Prostate gland (tissue), 2 donors: Measurements from ENCODE around the gene DAPK1. TPM values are rescaled to one million over a fixed set of nuclear protein-coding genes. Genes with fewer than 3 reads are reported as not detected.

Experiments used
- DNase-seq: peaks from one replicate; pipeline ENCODE4 v3.0.0-alpha.2; 2019; ENCODE audit warnings: low spot score
- H3K27ac ChIP-seq, 2 donors: fragments of 200-600 bp; sonication (generic); 2 replicates each; pipeline ENCODE4 v1.5.1; 2017 to 2019
- H3K27me3 ChIP-seq: fragments of 200-600 bp; sonication (generic); replicated peaks from 2 replicates; pipeline ENCODE4 v1.5.1; 2019; ENCODE audit not compliant: insufficient read depth
- H3K36me3 ChIP-seq, 2 donors: fragments of 200-600 bp; sonication (generic); 1 replicate in 1 of 2; 2 replicates in 1 of 2; pipeline versions ENCODE4 v1.5.1 to v1.8.1; 2017 to 2019
- H3K4me1 ChIP-seq: fragments of 200-600 bp; sonication (generic); replicated peaks from 2 replicates; pipeline ENCODE4 v1.5.1; 2019
- H3K4me3 ChIP-seq, 2 donors: fragments of 200-600 bp; sonication (generic); 2 replicates each; pipeline ENCODE4 v1.5.1; 2017 to 2019
- H3K9me3 ChIP-seq: fragments of 200-600 bp; sonication (generic); 2 replicates; pipeline ENCODE4 v1.5.1; 2017
- CTCF ChIP-seq, 4 experiments: fragments of 200-600 bp in 2 of 4; fragments of 450-650 bp in 2 of 4; sonication (generic) in 2 of 4; IDR thresholded peaks; 1 replicate in 3 of 4; 2 replicates in 1 of 4; pipeline ENCODE4 v1.5.1; 2016 to 2019; ENCODE audit warnings: antibody characterized with exemption in 4 of 4, mild to moderate bottlenecking in 2 of 4, moderate library complexity in 2 of 4
- POLR2A ChIP-seq: fragments of 450-650 bp; IDR thresholded peaks from one replicate; pipeline ENCODE4 v1.6.1; 2016; ENCODE audit warnings: antibody characterized with exemption, mild to moderate bottlenecking
- POLR2AphosphoS5 ChIP-seq: sonication (generic); formaldehyde crosslinking; IDR thresholded peaks from one replicate; pipeline ENCODE4 v1.6.1; 2017; ENCODE audit warnings: antibody characterized with exemption
- WGBS: methylation state at CpG from one replicate; pipeline ENCODE4 v1.1.5; 2018; 5-methylcytosine and 5-hydroxymethylcytosine counted together
- intact Hi-C: fragments of 100-400 bp; cut with DNase I; formaldehyde crosslinking; loops from one replicate; pipeline ENCODE4 v1.14.2; 2022
- total RNA-seq, 2 donors: library from RNA; depleted of rRNA; stranded (reverse); fragments of >200 nt; gene quantifications; one replicate each; pipeline ENCODE4 v1.1.0, GENCODE V29; 2016

DAPK1 gene
- total RNA-seq, 2 donors from 2014 or later: 13.9 to 39.1 TPM

GRCh38 chr9:87530716-87531115 lies 33.0 kb downstream of the DAPK1 start:
- WGBS: 87% methylated on average over 4 of the region's 4 CpGs
- no peak overlapping the region for H3K27ac ChIP-seq
- H3K27me3 ChIP-seq: no peaks in the 10 kb centered on the region
- H3K4me3 ChIP-seq: no peak overlapping the region
- intact Hi-C loops: no loop called here
- no peak for DNase-seq
- no peaks in the 10 kb centered on the region for H3K36me3 ChIP-seq
- H3K4me1 ChIP-seq: peaks cover 3% of the 10 kb centered on the region
- no peaks in the 10 kb centered on the region for H3K9me3 ChIP-seq
- no peak for TF ChIP-seq CTCF (IDR thresholded peaks at IDR 0.05)
- no peak for TF ChIP-seq POLR2A
- TF ChIP-seq POLR2AphosphoS5: no peak

- Histone ChIP-seq H3K4me3 (no peak overlapping the region), H3K9me3 (no peaks in the 10 kb centered on the region), H3K27ac (no peak overlapping the region), H3K27me3 (no peaks in the 10 kb centered on the region), H3K36me3 (no peaks in the 10 kb centered on the region), H3K4me1 (peaks cover 3% of the 10 kb centered on the region)
- 79% methylated on average over 3 of the region's 3 CpGs for WGBS
- TF ChIP-seq POLR2A: no peak
- no peak for TF ChIP-seq CTCF (IDR thresholded peaks at IDR 0.05)
- TF ChIP-seq POLR2AphosphoS5: no peak
- intact Hi-C loops: no loop called here
- DNase-seq: no peak
Measured at GRCh38 chr9:87531370-87532295, 34.0 kb downstream of the DAPK1 start.

DNA sequence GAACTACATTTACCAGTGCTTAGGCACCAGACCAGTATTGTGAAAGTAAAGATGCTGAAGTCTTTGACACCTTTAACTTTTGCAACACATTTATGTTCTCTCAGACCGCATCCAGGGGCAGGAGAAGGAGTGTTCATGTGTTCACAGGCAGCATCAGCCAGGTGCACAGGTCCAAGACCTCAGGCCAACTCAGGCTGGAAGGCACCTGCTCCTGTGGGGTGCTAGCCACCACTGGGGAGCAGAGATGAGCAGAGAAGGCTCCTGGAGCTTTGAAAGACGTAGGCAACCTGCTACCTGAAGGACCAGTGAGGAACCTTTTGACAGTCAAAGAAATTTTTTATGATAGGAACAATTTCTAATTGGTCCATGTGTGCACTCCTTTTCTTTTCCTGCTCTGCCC lies 35.6 kb downstream of the DAPK1 start:
- intact Hi-C loops: no loop called here
- Histone ChIP-seq H3K9me3 (no peaks in the 10 kb centered on the region), H3K36me3 (no peaks in the 10 kb centered on the region), H3K27me3 (no peaks in the 10 kb centered on the region), H3K27ac (no peak overlapping the region), H3K4me1 (peaks cover 3% of the 10 kb centered on the region), H3K4me3 (no peak overlapping the region)
- DNase-seq: no peak
- TF ChIP-seq POLR2AphosphoS5 (no peak), CTCF (IDR thresholded peaks at IDR 0.05) (no peak), POLR2A (no peak)
- WGBS: 100% methylated on average over 2 of the region's 2 CpGs

- intact Hi-C loops: no loop called here
- H3K9me3 ChIP-seq: no peaks in the 10 kb centered on the region
- no peak overlapping the region for H3K27ac ChIP-seq
- H3K27me3 ChIP-seq: no peaks in the 10 kb centered on the region
- TF ChIP-seq CTCF (IDR thresholded peaks at IDR 0.05) (no peak), POLR2A (no peak)
- DNase-seq: no peak
- H3K4me3 ChIP-seq: no peak overlapping the region
- H3K4me1 ChIP-seq: peaks cover 3% of the 10 kb centered on the region
- no peaks in the 10 kb centered on the region for H3K36me3 ChIP-seq
- 96% methylated on average over 4 of the region's 4 CpGs for WGBS
Measured at GRCh38 chr9:87534036-87534435, 36.4 kb downstream of the DAPK1 start.

GRCh38 chr9:87534957-87535356 lies 37.3 kb downstream of the DAPK1 start:
- no peak for DNase-seq
- intact Hi-C loops: no loop called here
- Histone ChIP-seq H3K4me3 (no peak overlapping the region), H3K4me1 (peaks cover under 1% of the 10 kb centered on the region), H3K36me3 (no peaks in the 10 kb centered on the region), H3K27ac (no peak overlapping the region), H3K27me3 (no peaks in the 10 kb centered on the region), H3K9me3 (no peaks in the 10 kb centered on the region)
- WGBS: 98% methylated on average over 2 of the region's 2 CpGs
- TF ChIP-seq CTCF (IDR thresholded peaks at IDR 0.05) (no peak), POLR2AphosphoS5 (no peak), POLR2A (no peak)
